LNCaP clone FGC (cell line): ENCODE measurements around the gene PPIB.
"Not testable (repeated sequence)": the region's sequence is repeated elsewhere in the genome, so short reads cannot be mapped to it uniquely, and the experiment has no call there.

Experiments used
- DNase-seq: peaks from one replicate; pipeline ENCODE4 v3.0.0-alpha.2; 2011; ENCODE audit warnings: low read depth
- H3K4me3 ChIP-seq: 2 replicates; pipeline ENCODE4 v1.5.1; 2011; ENCODE audit warnings: mild to moderate bottlenecking, low read depth, low read length, control low read depth
- CTCF ChIP-seq: IDR thresholded peaks from 2 replicates; pipeline ENCODE4 v1.5.1; 2012; ENCODE audit warnings: mild to moderate bottlenecking; ENCODE audit not compliant: control insufficient read depth, insufficient read depth; ENCODE audit errors: extremely low read depth

Gene PPIB

GRCh38 chr15:64130159-64130558 is 32.7 kb downstream of the PPIB start:
- H3K4me3 ChIP-seq = no peak overlapping the region
- TF ChIP-seq CTCF = no peak
- DNase-seq = no peak

GRCh38 chr15:64127521-64128270 is 35.1 kb downstream of the PPIB start:
- no peak overlapping the region for H3K4me3 ChIP-seq
- TF ChIP-seq CTCF = no peak
- DNase-seq = no peak

GRCh38 chr15:64125978-64126377 is 36.8 kb downstream of the PPIB start:
- no peak overlapping the region for H3K4me3 ChIP-seq
- no peak for TF ChIP-seq CTCF
- no peak for DNase-seq

GRCh38 chr15:64122936-64123351 is 39.9 kb downstream of the PPIB start:
- no peak for TF ChIP-seq CTCF
- no peak overlapping the region for H3K4me3 ChIP-seq
- no peak for DNase-seq

GRCh38 chr15:64122444-64122843 is 40.4 kb downstream of the PPIB start:
- no peak for TF ChIP-seq CTCF

GRCh38 chr15:64121614-64122013 is 41.2 kb downstream of the PPIB start:
- no peak overlapping the region for H3K4me3 ChIP-seq
- no peak for DNase-seq

More at GRCh38 chr15:64122444-64122843, 40.4 kb downstream of the PPIB start:
- DNase-seq = no peak
- H3K4me3 ChIP-seq = no peak overlapping the region

GRCh38 chr15:64120322-64120721 is 42.5 kb downstream of the PPIB start:
- not testable (repeated sequence) for H3K4me3 ChIP-seq, DNase-seq

More at GRCh38 chr15:64121614-64122013, 41.2 kb downstream of the PPIB start:
- TF ChIP-seq CTCF = no peak
